Kidney (tissue), 14 donors: ENCODE data around the gene KCNT1. TPM values are rescaled to one million over a fixed set of nuclear protein-coding genes. Genes with fewer than 3 reads are reported as not detected.

Source experiments
- DNase-seq, 5 donors: peaks; one replicate each; pipeline ENCODE4 v3.0.0-alpha.2; 2013 to 2020
- FAIRE-seq: peaks from 2 replicates; lab custom pipeline; 2012; peaks lifted over from hg19 to GRCh38; lab: Jason Lieb, UNC
- H3K27ac ChIP-seq, 2 donors: one replicate each; pipeline ENCODE4 v1.7.0; 2013; ENCODE audit warnings: low read depth in 2 of 2, low read length in 2 of 2, inconsistent platforms in 1 of 2
- H3K27me3 ChIP-seq: one replicate; pipeline ENCODE4 v1.7.1; 2013; ENCODE audit warnings: low read length, inconsistent platforms; ENCODE audit not compliant: control insufficient read depth, insufficient read depth
- H3K36me3 ChIP-seq, 3 donors: one replicate each; pipeline versions ENCODE4 v1.7.0 to v1.7.1; 2013; ENCODE audit warnings: low read length in 3 of 3, control low read depth in 1 of 3, inconsistent platforms in 1 of 3; ENCODE audit not compliant: insufficient read depth in 3 of 3, control insufficient read depth in 2 of 3
- H3K4me1 ChIP-seq, 3 donors: one replicate each; pipeline versions ENCODE4 v1.7.0 to v1.7.1; 2013; ENCODE audit warnings: low read length in 3 of 3, inconsistent platforms in 1 of 3, low read depth in 1 of 3; ENCODE audit not compliant: control insufficient read depth in 2 of 3, insufficient read depth in 2 of 3
- H3K4me3 ChIP-seq, 3 donors: one replicate each; pipeline versions ENCODE4 v1.7.0 to v1.8.1; 2013; ENCODE audit warnings: low read length in 3 of 3, control low read depth in 1 of 3, inconsistent platforms in 1 of 3
- H3K9ac ChIP-seq, 3 donors: one replicate each; pipeline versions ENCODE4 v1.7.0 to v1.7.1; 2013; ENCODE audit warnings: low read length in 3 of 3, control low read depth in 1 of 3, inconsistent platforms in 1 of 3
- H3K9me3 ChIP-seq, 3 donors: one replicate each; pipeline versions ENCODE4 v1.7.0 to v1.7.1; 2013; ENCODE audit warnings: low read length in 3 of 3, control low read depth in 1 of 3, inconsistent platforms in 1 of 3; ENCODE audit not compliant: control insufficient read depth in 2 of 3, insufficient read depth in 1 of 3
- intact Hi-C: fragments of 100-400 bp; cut with DNase I; formaldehyde crosslinking; loops from one replicate; pipeline ENCODE4 v1.11.1; 2022
- polyA plus RNA-seq: library from polyadenylated mRNA; stranded (reverse); fragments of 350-450 nt; fragmentation: Illumina TruSeq; extraction: RNeasy Lipid Tissue Mini Kit (QIAGEN cat#74804); gene quantifications from one replicate; pipeline ENCODE4 v1.2.3, GENCODE V29; 2014; ENCODE audit warnings: low read depth, low replicate concordance; ENCODE audit not compliant: insufficient read depth
- total RNA-seq: library from RNA; stranded (reverse); fragmentation: NEBNext Ultra II Directional; extraction: Animal tissue kit (Norgen Biotek cat#: 25700); gene quantifications from one replicate; pipeline ENCODE4 v1.2.1, GENCODE V29; 2021
- TF ChIP-seq, protein P1 (sequence below): IDR thresholded peaks from 3 replicates; pipeline ENCODE4 v1.5.1; 2012; ENCODE audit warnings: mild to moderate bottlenecking, moderate library complexity, borderline replicate concordance; ENCODE audit not compliant: insufficient read depth; ENCODE audit errors: extremely low read depth
- donor health status: control.
- donor health status: control.
- donor health status: control.
- donor health status: control.
- donor health status: control.
- donor health status: DM: yes; HTN: yes; CAD: no.
- donor health status: Normal renal cell carcinoma (clear cell type).

The KCNT1 gene
- total and polyA plus RNA-seq, 2 donors from 2014 or later: 0.15 TPM; not detected in 1

GRCh38 chr9:135749171-135750045 is 47.4 kb downstream of the KCNT1 start:
- FAIRE-seq (no peak), DNase-seq (no peak)
- intact Hi-C loops: no loop called here
- Histone ChIP-seq H3K9ac (no peak overlapping the region), H3K9me3 (no peaks in the 10 kb centered on the region), H3K27me3 (no peaks in the 10 kb centered on the region), H3K4me3 (no peak overlapping the region), H3K4me1 (no peaks in the 10 kb centered on the region), H3K36me3 (no peaks in the 10 kb centered on the region), H3K27ac (no peak overlapping the region)
- TF ChIP-seq, protein P1, sequence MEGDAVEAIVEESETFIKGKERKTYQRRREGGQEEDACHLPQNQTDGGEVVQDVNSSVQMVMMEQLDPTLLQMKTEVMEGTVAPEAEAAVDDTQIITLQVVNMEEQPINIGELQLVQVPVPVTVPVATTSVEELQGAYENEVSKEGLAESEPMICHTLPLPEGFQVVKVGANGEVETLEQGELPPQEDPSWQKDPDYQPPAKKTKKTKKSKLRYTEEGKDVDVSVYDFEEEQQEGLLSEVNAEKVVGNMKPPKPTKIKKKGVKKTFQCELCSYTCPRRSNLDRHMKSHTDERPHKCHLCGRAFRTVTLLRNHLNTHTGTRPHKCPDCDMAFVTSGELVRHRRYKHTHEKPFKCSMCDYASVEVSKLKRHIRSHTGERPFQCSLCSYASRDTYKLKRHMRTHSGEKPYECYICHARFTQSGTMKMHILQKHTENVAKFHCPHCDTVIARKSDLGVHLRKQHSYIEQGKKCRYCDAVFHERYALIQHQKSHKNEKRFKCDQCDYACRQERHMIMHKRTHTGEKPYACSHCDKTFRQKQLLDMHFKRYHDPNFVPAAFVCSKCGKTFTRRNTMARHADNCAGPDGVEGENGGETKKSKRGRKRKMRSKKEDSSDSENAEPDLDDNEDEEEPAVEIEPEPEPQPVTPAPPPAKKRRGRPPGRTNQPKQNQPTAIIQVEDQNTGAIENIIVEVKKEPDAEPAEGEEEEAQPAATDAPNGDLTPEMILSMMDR: no peak

- TF ChIP-seq, protein P1: no peak
- Histone ChIP-seq H3K4me1 (no peaks in the 10 kb centered on the region), H3K27ac (no peak overlapping the region), H3K36me3 (no peaks in the 10 kb centered on the region), H3K4me3 (no peak overlapping the region), H3K9ac (no peak overlapping the region), H3K9me3 (peaks cover 0 to 7% (median 0%) of the 10 kb centered on the region in 3 donors), H3K27me3 (no peaks in the 10 kb centered on the region)
- DNase-seq (no peak), FAIRE-seq (no peak)
- intact Hi-C loops: no loop called here
These were observed 48.8 kb downstream of the KCNT1 start for GRCh38 chr9:135750786-135751185.

DNA sequence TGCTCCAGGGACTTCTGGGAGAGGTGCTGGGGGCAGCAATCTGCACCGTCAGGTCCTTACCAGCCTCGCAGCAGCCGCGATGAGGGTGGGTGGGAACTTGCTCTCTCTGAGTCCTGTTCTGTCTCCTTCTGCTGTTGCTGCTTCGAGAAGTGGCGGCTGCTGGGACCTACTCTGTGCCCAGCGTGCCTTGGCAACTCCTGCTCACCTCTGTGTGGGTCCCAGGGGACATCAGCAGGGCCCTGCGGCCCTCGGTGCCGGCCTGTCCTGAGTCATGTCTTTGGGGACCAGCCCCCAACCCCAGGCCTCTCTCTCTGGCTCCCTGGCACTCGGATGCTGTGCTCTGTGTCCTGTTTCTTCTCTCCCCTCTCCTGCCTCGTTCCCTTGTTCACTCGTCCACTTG is 49.5 kb downstream of the KCNT1 start:
- Histone ChIP-seq H3K9me3 (peaks cover 0 to 8% (median 0%) of the 10 kb centered on the region in 3 donors), H3K4me3 (no peak overlapping the region), H3K27ac (no peak overlapping the region), H3K36me3 (no peaks in the 10 kb centered on the region), H3K27me3 (no peaks in the 10 kb centered on the region), H3K9ac (no peak overlapping the region), H3K4me1 (no peaks in the 10 kb centered on the region)
- TF ChIP-seq, protein P1: no peak
- intact Hi-C loops: no loop called here
- no peak for DNase-seq
- no peak for FAIRE-seq
